ENCODE measurements around the gene BCKDHB. TPM values are rescaled to one million over a fixed set of nuclear protein-coding genes. Genes with fewer than 3 reads are reported as not detected.

BCKDHB gene
- total and polyA plus RNA-seq, 9 donors = 12.0 to 33.4 (median 18.7) TPM

DNA sequence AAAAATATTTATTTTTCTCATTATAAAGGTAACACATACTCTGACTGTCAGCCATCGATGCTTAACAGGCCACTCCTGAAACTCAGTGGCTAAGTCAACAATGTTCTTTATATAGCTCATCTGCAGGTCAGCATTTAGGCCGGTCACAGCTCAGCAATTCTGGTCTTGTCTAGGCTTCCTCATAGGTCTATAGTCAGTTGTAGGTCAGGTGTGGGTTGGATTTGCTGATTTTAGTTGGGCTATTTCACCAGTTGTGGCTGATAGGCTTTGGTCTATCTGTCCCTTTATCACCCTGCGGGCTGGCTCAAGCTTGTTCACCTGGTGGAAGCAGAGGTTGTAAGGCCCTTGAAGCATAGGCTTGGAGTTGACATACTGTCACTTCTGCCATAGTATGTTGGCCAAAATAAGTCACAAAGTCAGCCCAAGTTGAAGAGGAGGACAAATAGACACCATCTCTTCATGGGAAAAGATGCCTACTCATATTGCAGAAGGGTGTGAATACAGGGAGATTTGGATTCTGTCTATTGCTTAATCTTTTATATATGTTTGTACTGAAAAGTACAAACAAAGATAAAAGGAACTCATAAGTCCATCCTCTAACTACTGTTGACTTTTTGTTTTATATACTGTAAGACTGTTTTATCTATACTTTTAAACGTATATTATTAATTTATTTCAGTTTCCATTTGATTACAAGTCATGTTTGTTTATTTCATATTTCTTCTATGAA is 75.0 kb downstream of the BCKDHB start:
- no peaks in the 10 kb centered on the region for H3K9me3 ChIP-seq
- WGBS, 3 donors = 87 to 93% (median 89%) methylated on average over 4 of the region's 4 CpGs
- intact Hi-C loops (cut with DNase I) = no loop called here
- no peaks in the 10 kb centered on the region for H3K27me3 ChIP-seq
- TF ChIP-seq EP300 (IDR thresholded peaks at IDR 0.05) (no peak), POLR2A (IDR thresholded peaks at IDR 0.05) (no peak)
- TF ChIP-seq, protein P1, sequence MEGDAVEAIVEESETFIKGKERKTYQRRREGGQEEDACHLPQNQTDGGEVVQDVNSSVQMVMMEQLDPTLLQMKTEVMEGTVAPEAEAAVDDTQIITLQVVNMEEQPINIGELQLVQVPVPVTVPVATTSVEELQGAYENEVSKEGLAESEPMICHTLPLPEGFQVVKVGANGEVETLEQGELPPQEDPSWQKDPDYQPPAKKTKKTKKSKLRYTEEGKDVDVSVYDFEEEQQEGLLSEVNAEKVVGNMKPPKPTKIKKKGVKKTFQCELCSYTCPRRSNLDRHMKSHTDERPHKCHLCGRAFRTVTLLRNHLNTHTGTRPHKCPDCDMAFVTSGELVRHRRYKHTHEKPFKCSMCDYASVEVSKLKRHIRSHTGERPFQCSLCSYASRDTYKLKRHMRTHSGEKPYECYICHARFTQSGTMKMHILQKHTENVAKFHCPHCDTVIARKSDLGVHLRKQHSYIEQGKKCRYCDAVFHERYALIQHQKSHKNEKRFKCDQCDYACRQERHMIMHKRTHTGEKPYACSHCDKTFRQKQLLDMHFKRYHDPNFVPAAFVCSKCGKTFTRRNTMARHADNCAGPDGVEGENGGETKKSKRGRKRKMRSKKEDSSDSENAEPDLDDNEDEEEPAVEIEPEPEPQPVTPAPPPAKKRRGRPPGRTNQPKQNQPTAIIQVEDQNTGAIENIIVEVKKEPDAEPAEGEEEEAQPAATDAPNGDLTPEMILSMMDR (IDR thresholded peaks at IDR 0.05) = no peak
- H3K27ac ChIP-seq = no peak overlapping the region
- no peak overlapping the region for H3K4me3 ChIP-seq
- no peaks in the 10 kb centered on the region for H3K4me1 ChIP-seq (ENCODE audit: insufficient read depth)
- no peak for DNase-seq
- no peaks in the 10 kb centered on the region for H3K36me3 ChIP-seq

DNA sequence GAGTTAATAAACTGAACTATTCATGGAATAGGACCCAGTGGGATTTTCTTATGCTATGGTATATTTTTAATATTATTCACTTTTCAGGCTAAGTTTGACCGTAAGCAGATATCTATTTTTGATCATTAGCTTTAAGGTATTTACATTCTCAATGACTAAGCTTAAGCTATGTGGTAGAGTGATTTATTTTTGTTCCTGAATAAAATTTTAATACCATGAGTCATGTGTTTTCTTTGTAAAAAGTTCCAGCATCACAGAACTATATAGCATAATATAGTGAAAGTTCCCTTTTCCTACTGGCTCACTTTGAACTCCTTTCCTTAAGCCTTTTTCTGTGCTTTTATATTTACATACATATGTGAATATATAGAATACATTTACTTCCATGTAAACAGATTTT is 75.8 kb downstream of the BCKDHB start:
- intact Hi-C loops (cut with DNase I) = no loop called here
- H3K27me3 ChIP-seq = no peaks in the 10 kb centered on the region
- H3K4me3 ChIP-seq = no peak overlapping the region
- no peaks in the 10 kb centered on the region for H3K36me3 ChIP-seq
- H3K4me1 ChIP-seq (ENCODE audit: insufficient read depth) = no peaks in the 10 kb centered on the region
- no peak for TF ChIP-seq POLR2A (IDR thresholded peaks at IDR 0.05)
- TF ChIP-seq, protein P1 (IDR thresholded peaks at IDR 0.05) = no peak
- no peak for TF ChIP-seq EP300 (IDR thresholded peaks at IDR 0.05)
- H3K27ac ChIP-seq = no peak overlapping the region
- WGBS, 3 donors = 84 to 92% (median 87%) methylated on average over 1 of the region's 1 CpG
- H3K9me3 ChIP-seq = no peaks in the 10 kb centered on the region
- no peak for DNase-seq

DNA sequence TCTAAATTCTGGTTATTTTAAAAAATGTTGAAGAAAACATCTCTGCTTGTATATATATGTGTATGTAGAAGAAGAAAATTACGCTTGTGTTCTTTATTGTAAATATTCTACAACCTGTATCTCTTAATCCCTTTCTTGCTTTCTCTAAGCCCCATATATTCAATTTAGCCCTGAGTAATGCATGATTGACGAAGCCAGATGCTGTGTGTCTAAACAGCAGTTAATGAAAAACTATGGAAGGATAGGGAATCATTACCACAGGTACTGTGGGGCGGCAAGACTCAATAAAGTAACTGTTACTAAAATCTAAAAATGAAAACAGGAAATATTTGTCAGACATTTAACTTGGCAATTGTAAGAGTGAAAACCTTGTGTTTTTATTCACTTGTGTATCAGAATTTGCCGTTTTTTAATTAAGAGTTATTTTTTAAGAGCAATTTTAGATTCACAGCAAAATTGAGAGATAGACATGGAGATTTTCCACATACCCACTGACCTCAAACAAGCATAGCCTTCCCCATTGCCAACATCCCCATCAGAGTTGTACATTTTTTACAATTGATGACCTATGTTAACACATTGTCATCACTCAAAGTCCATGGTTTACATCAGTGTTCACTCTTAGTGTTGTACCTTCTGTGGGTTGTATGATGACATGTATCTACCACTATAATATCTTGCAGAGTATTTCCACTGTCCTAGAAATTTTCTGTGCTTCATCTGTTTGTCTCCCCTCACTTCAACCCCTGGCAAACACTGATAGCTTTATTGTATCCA is 76.7 kb downstream of the BCKDHB start:
- no peak for DNase-seq
- H3K4me3 ChIP-seq = no peak overlapping the region
- H3K36me3 ChIP-seq = no peaks in the 10 kb centered on the region
- 91 to 97% (median 95%) methylated on average over 4 of the region's 4 CpGs for WGBS, 3 donors
- no peaks in the 10 kb centered on the region for H3K9me3 ChIP-seq
- H3K4me1 ChIP-seq (ENCODE audit: insufficient read depth) = no peaks in the 10 kb centered on the region
- no peak overlapping the region for H3K27ac ChIP-seq
- no peaks in the 10 kb centered on the region for H3K27me3 ChIP-seq
- intact Hi-C loops (cut with DNase I) = no loop called here
- TF ChIP-seq POLR2A (IDR thresholded peaks at IDR 0.05) = no peak
- TF ChIP-seq, protein P1 (IDR thresholded peaks at IDR 0.05) = no peak
- TF ChIP-seq EP300 (IDR thresholded peaks at IDR 0.05) = no peak

DNA sequence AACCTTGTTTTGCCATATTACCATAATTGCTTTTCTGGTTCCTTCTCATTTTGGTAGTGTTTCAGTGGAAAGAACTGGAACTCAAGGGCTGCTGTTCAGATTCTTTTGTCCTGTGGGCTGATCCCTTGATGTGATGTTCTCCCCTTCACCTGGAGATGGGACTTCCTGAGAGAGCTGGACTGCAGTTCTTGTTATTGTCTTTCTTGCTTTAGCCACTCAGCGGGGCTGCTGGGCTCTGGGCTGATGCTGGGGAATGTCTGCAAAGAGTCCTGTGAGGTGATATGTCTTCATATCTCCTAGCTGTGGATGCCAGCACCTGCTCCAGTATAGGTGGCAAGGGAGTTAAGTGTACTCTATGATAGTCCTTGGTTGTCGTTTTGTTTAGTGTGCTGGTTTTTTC is 79.0 kb downstream of the BCKDHB start:
- H3K27ac ChIP-seq = no peak overlapping the region
- no peaks in the 10 kb centered on the region for H3K4me1 ChIP-seq (ENCODE audit: insufficient read depth)
- WGBS, 3 donors = 98 to 100% (median 98%) methylated on average over 2 of the region's 2 CpGs
- no peak for TF ChIP-seq EP300 (IDR thresholded peaks at IDR 0.05)
- TF ChIP-seq, protein P1 (IDR thresholded peaks at IDR 0.05) = no peak
- TF ChIP-seq POLR2A (IDR thresholded peaks at IDR 0.05) = no peak
- no peaks in the 10 kb centered on the region for H3K36me3 ChIP-seq
- no peaks in the 10 kb centered on the region for H3K27me3 ChIP-seq
- no peak for DNase-seq
- intact Hi-C loops (cut with DNase I) = no loop called here
- H3K9me3 ChIP-seq = no peaks in the 10 kb centered on the region
- no peak overlapping the region for H3K4me3 ChIP-seq
